Activated T-cell treated with anti-CD3 and anti-CD28 coated beads for 4 hours (primary cell): Measurements from ENCODE around the gene TPO.
"Not testable (repeated sequence)": the region's sequence is repeated elsewhere in the genome, so short reads cannot be mapped to it uniquely, and the experiment has no call there.

Experiments used
- DNase-seq: peaks from one replicate; pipeline ENCODE4 v3.0.0-alpha.2; 2020

TPO gene

GRCh38 chr2:1563084-1563857, 150.0 kb downstream of the TPO start:
- no peak for DNase-seq

- no peak for DNase-seq
Observed at GRCh38 chr2:1563943-1564891, 151.0 kb downstream of the TPO start.

GRCh38 chr2:1567556-1568344, 154.5 kb downstream of the TPO start:
- DNase-seq, result no peak

GRCh38 chr2:1568345-1568668, 155.0 kb downstream of the TPO start:
- not testable (repeated sequence) for DNase-seq

GRCh38 chr2:1569879-1570450, 156.7 kb downstream of the TPO start:
- DNase-seq, result no peak

GRCh38 chr2:1571477-1572417, 158.5 kb downstream of the TPO start:
- DNase-seq, result no peak

GRCh38 chr2:1572638-1573037, 159.4 kb downstream of the TPO start:
- DNase-seq, result no peak

GRCh38 chr2:1577846-1578245, 164.6 kb downstream of the TPO start:
- no peak for DNase-seq

GRCh38 chr2:1581257-1581964, 168.1 kb downstream of the TPO start:
- DNase-seq, result not testable (repeated sequence)

- DNase-seq, result no peak
Observed at GRCh38 chr2:1581965-1582625, 168.8 kb downstream of the TPO start.

- no peak for DNase-seq
Observed at GRCh38 chr2:1582891-1583341, 169.7 kb downstream of the TPO start.

- no peak for DNase-seq
Observed at GRCh38 chr2:1584051-1584531, 170.8 kb downstream of the TPO start.

- DNase-seq, result no peak
Observed at GRCh38 chr2:1584691-1585485, 171.6 kb downstream of the TPO start.

GRCh38 chr2:1585635-1586034, 172.4 kb downstream of the TPO start:
- DNase-seq, result no peak

GRCh38 chr2:1586251-1586922, 173.1 kb downstream of the TPO start:
- DNase-seq, result no peak

- DNase-seq, result no peak
Observed at GRCh38 chr2:1586923-1587840, 173.9 kb downstream of the TPO start.
